Fibroblast of lung (primary cell): ENCODE measurements around the gene CACNA1A.

Source experiments
- CTCF ChIP-seq, 2 donors: IDR thresholded peaks in 1 of 2; conservative IDR thresholded peaks in 1 of 2; 1 replicate in 1 of 2; 2 replicates in 1 of 2; pipeline ENCODE4 v1.5.1; 2011 to 2012; ENCODE audit warnings: low read length in 2 of 2, control low read depth in 1 of 2, inconsistent platforms in 1 of 2, low read depth in 1 of 2, mild to moderate bottlenecking in 1 of 2
- EZH2 ChIP-seq: IDR thresholded peaks from 2 replicates; pipeline ENCODE4 v1.5.1; 2012; ENCODE audit warnings: low read length, control low read depth, mild to moderate bottlenecking; ENCODE audit errors: missing control alignments

- TF ChIP-seq CTCF (conservative IDR thresholded peaks at IDR 0.05 in 1 of 2, IDR thresholded peaks at IDR 0.05 in 1 of 2; ENCODE audit: low read depth in 1 of 2, low read length in 2 of 2) = no peak
- TF ChIP-seq EZH2 = no peak
Observed at GRCh38 chr19:13284929-13285928, 221.1 kb downstream of the CACNA1A start.
